Stimulated activated memory B cell treated with anti-CD40 and anti-IgM and Interleukin-4, amounts not matched to agents 10 μg/mL and 1 μg/mL and 100 μg/mL, for 72 hours (primary cell): ENCODE data around the gene ACAD11.
A peak's percentile ranks its signal among the peaks of the same experiment; 100 is the strongest.
"Not testable (repeated sequence)": the region's sequence is repeated elsewhere in the genome, so short reads cannot be mapped to it uniquely, and the experiment has no call there.

ENCODE experiments used
- ATAC-seq: fragments of 150-1000 bp; cut with Tn5 transposase; 2 replicates; pipeline ENCODE4 v1.10.0; 2021
- H3K27ac Mint-ChIP-seq: one replicate; pipeline ENCODE4 v1.8.0; 2022; ENCODE audit warnings: mild to moderate bottlenecking, mixed read lengths
- H3K27me3 Mint-ChIP-seq: one replicate; pipeline ENCODE4 v1.8.0; 2022; ENCODE audit warnings: mixed read lengths
- H3K36me3 Mint-ChIP-seq: one replicate; pipeline ENCODE4 v1.8.0; 2022; ENCODE audit warnings: mixed read lengths
- H3K4me1 Mint-ChIP-seq: one replicate; pipeline ENCODE4 v1.8.0; 2022; ENCODE audit warnings: mixed read lengths
- H3K4me3 Mint-ChIP-seq: one replicate; pipeline ENCODE4 v1.8.0; 2022; ENCODE audit warnings: mild to moderate bottlenecking, moderate library complexity, mixed read lengths
- H3K9me3 Mint-ChIP-seq: one replicate; pipeline ENCODE4 v1.8.0; 2022; ENCODE audit warnings: mixed read lengths

Gene ACAD11

DNA sequence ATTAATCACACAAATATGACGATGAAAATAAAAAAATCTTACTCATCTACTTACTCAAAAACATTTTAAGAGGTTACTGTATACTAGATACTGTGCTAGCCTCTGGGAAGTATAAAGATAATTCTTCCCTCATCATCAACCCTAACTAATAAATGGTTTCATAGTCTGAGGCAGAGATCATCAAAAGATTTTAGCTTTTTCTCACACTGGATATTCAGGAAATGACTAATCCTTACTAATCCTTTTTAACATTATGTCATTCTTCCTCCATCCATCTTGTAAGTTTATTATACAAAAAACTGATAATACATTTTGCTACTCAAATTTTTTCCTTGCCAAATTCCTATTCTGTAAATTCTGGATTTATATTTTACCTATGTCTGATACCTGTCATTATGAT lies 29.7 kb downstream of the ACAD11 start:
- H3K27me3 Mint-ChIP-seq: no peaks in the 10 kb centered on the region
- peaks cover 8% of the 10 kb centered on the region for H3K4me1 Mint-ChIP-seq
- no peak for ATAC-seq
- H3K4me3 Mint-ChIP-seq: no peak overlapping the region
- no peaks in the 10 kb centered on the region for H3K9me3 Mint-ChIP-seq
- no peak overlapping the region for H3K27ac Mint-ChIP-seq
- peaks cover 58% of the 10 kb centered on the region for H3K36me3 Mint-ChIP-seq

DNA sequence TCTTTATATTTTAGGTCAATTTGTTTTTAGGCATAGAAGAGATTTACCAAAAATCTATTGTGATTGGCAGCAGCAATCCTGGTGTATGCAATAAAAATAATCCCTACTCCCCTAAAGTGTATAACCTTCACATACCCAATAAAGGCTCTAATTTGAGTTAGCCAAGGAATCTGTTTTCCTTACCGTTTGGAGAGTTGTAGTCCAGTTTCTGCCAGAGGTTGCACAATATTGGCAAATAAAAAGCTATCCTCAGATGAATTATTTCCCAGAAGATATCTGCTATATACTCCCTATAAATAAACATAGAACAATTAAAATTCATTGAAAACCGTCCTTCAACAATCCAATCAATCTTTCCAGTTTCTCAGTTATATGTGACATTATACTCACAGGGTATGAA lies 31.5 kb downstream of the ACAD11 start:
- no peaks in the 10 kb centered on the region for H3K9me3 Mint-ChIP-seq
- H3K27ac Mint-ChIP-seq: no peak overlapping the region
- no peaks in the 10 kb centered on the region for H3K27me3 Mint-ChIP-seq

DNA sequence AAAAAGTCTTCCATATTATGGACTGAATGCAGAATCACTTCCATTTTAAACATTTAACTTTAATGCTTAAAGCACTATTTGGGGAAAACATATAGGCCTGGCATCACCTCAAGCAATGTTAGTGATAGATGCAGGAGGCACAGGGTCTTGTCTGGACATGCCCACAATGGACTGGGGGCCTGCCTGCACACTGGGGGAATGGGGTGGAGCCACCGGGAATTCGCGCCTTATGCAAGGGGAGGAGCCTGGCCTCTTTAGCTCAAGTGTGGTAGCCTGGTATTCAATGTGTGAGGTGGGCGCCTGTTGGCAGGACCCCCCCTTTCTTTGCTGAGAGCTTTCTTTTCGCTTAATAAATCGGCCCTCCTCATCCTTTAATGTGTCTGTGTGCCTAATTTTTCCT lies 32.7 kb downstream of the ACAD11 start:
- no peaks in the 10 kb centered on the region for H3K27me3 Mint-ChIP-seq
- H3K4me3 Mint-ChIP-seq: no peak overlapping the region
- H3K27ac Mint-ChIP-seq: no peak overlapping the region
- ATAC-seq: no peak
- peaks cover 46% of the 10 kb centered on the region for H3K36me3 Mint-ChIP-seq
- peaks cover 8% of the 10 kb centered on the region for H3K4me1 Mint-ChIP-seq
- no peaks in the 10 kb centered on the region for H3K9me3 Mint-ChIP-seq

More for the DNA sequence above, 31.5 kb downstream of the ACAD11 start:
- Mint-ChIP-seq H3K4me3 (no peak overlapping the region), H3K36me3 (peaks cover 51% of the 10 kb centered on the region), H3K4me1 (peaks cover 8% of the 10 kb centered on the region)
- ATAC-seq: no peak

DNA sequence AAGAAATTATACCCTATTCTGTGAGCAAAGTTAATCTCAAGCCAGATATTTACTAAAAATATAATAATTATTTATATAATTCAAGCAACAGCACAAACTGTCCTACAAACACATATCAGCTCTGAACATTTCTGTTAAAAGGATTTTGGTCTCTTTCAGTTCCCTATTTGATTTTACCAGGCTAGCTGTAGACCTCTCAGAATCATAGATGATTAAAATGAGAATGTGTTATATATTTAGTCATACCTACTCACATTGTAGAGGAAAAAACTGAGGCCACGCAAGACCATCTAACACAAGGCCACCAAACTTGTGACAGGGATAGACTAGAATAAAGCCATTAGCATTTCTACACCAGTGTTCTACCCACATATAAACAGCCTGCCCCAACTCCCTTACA lies 34.0 kb downstream of the ACAD11 start:
- ATAC-seq: peak; percentile 73
- no peak overlapping the region for H3K4me3 Mint-ChIP-seq

GRCh38 chr3:132624790-132625189 lies 34.8 kb downstream of the ACAD11 start:
- peaks cover 55% of the 10 kb centered on the region for H3K36me3 Mint-ChIP-seq

More for the DNA sequence above, 34.0 kb downstream of the ACAD11 start:
- Mint-ChIP-seq H3K27me3 (no peaks in the 10 kb centered on the region), H3K9me3 (no peaks in the 10 kb centered on the region), H3K27ac (peak overlapping the region; percentile 75), H3K36me3 (peaks cover 55% of the 10 kb centered on the region), H3K4me1 (peaks cover 8% of the 10 kb centered on the region)

GRCh38 chr3:132623646-132624045 lies 36.0 kb downstream of the ACAD11 start:
- Mint-ChIP-seq H3K27ac (no peak overlapping the region), H3K4me3 (no peak overlapping the region), H3K27me3 (no peaks in the 10 kb centered on the region), H3K9me3 (no peaks in the 10 kb centered on the region), H3K36me3 (peaks cover 50% of the 10 kb centered on the region), H3K4me1 (peaks cover 8% of the 10 kb centered on the region)
- no peak for ATAC-seq

More at GRCh38 chr3:132624790-132625189, 34.8 kb downstream of the ACAD11 start:
- peaks cover 8% of the 10 kb centered on the region for H3K4me1 Mint-ChIP-seq
- H3K27me3 Mint-ChIP-seq: no peaks in the 10 kb centered on the region
- no peak overlapping the region for H3K4me3 Mint-ChIP-seq
- no peak overlapping the region for H3K27ac Mint-ChIP-seq
- ATAC-seq: no peak
- no peaks in the 10 kb centered on the region for H3K9me3 Mint-ChIP-seq

GRCh38 chr3:132622761-132623160 lies 36.8 kb downstream of the ACAD11 start:
- H3K27me3 Mint-ChIP-seq: no peaks in the 10 kb centered on the region
- H3K9me3 Mint-ChIP-seq: no peaks in the 10 kb centered on the region
- peaks cover 8% of the 10 kb centered on the region for H3K4me1 Mint-ChIP-seq
- no peak for ATAC-seq
- no peak overlapping the region for H3K4me3 Mint-ChIP-seq
- H3K27ac Mint-ChIP-seq: no peak overlapping the region
- peaks cover 45% of the 10 kb centered on the region for H3K36me3 Mint-ChIP-seq

DNA sequence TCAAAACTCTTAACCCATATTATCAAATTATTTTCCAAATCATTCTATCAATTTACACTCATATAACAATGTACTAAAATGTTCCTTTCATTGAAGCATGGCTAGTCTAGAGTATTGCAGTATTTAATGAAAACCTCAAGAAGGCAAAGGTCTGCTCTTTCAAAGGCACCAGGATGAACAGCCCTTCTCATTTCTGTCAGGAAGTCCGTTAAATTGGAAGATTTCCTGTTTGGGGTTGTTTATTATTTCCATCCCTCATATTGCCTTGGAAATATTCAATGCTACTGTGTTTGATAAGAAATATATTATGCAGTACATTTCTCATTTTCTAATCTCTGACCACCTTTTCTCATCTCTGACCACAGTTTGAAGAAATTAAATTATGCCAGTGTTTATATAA lies 37.5 kb downstream of the ACAD11 start:
- no peak for ATAC-seq
- Mint-ChIP-seq H3K27me3 (no peaks in the 10 kb centered on the region), H3K9me3 (no peaks in the 10 kb centered on the region), H3K36me3 (peaks cover 45% of the 10 kb centered on the region), H3K4me3 (no peak overlapping the region), H3K4me1 (peaks cover 8% of the 10 kb centered on the region), H3K27ac (no peak overlapping the region)

GRCh38 chr3:132616780-132617179 lies 42.8 kb downstream of the ACAD11 start:
- Mint-ChIP-seq H3K27me3 (no peaks in the 10 kb centered on the region), H3K36me3 (peaks cover 53% of the 10 kb centered on the region), H3K4me3 (no peak overlapping the region), H3K9me3 (peaks cover 5% of the 10 kb centered on the region), H3K27ac (no peak overlapping the region), H3K4me1 (no peaks in the 10 kb centered on the region)
- ATAC-seq: no peak

GRCh38 chr3:132615881-132616280 lies 43.7 kb downstream of the ACAD11 start:
- peaks cover 56% of the 10 kb centered on the region for H3K36me3 Mint-ChIP-seq
- peaks cover 6% of the 10 kb centered on the region for H3K4me1 Mint-ChIP-seq
- no peak overlapping the region for H3K27ac Mint-ChIP-seq
- ATAC-seq: no peak
- peaks cover 5% of the 10 kb centered on the region for H3K9me3 Mint-ChIP-seq
- H3K27me3 Mint-ChIP-seq: no peaks in the 10 kb centered on the region
- no peak overlapping the region for H3K4me3 Mint-ChIP-seq

GRCh38 chr3:132615301-132615700 lies 44.3 kb downstream of the ACAD11 start:
- peaks cover 55% of the 10 kb centered on the region for H3K36me3 Mint-ChIP-seq
- ATAC-seq, H3K27me3 Mint-ChIP-seq, H3K4me1 Mint-ChIP-seq, H3K4me3 Mint-ChIP-seq, H3K27ac Mint-ChIP-seq, H3K9me3 Mint-ChIP-seq: not testable (repeated sequence)

- Mint-ChIP-seq H3K4me1 (peaks cover 12% of the 10 kb centered on the region), H3K36me3 (peaks cover 73% of the 10 kb centered on the region)
- H3K27ac Mint-ChIP-seq, H3K4me3 Mint-ChIP-seq, ATAC-seq, H3K27me3 Mint-ChIP-seq, H3K9me3 Mint-ChIP-seq: not testable (repeated sequence)
Measured at GRCh38 chr3:132606620-132607019, 53.0 kb downstream of the ACAD11 start.

DNA sequence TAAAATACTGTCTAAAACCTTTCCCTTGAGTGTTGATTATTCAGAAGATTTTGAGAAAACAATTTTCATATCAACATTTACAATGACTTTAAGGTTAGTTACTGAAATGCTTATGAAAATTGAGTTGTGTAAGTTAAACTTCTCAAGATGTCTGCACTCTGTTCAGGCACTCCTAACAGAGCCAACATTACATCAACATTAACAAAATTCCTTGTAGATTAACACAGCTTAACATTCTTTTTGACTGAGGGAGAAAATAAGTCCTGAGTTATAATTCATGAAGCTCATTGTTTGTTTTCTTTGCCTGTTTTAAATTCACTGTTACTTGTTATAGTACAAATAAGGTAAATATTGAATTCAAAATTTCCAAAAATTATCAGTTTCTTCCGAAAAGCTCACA lies 53.5 kb downstream of the ACAD11 start:
- Mint-ChIP-seq H3K4me1 (peaks cover 8% of the 10 kb centered on the region), H3K4me3 (no peak overlapping the region), H3K36me3 (peaks cover 68% of the 10 kb centered on the region), H3K9me3 (peaks cover 9% of the 10 kb centered on the region), H3K27me3 (no peaks in the 10 kb centered on the region), H3K27ac (no peak overlapping the region)
- ATAC-seq: no peak

- Mint-ChIP-seq H3K4me3 (no peak overlapping the region), H3K9me3 (peaks cover 9% of the 10 kb centered on the region), H3K27ac (no peak overlapping the region), H3K4me1 (peaks cover 6% of the 10 kb centered on the region), H3K36me3 (peaks cover 62% of the 10 kb centered on the region), H3K27me3 (no peaks in the 10 kb centered on the region)
- no peak for ATAC-seq
Measured at GRCh38 chr3:132605374-132605792, 54.2 kb downstream of the ACAD11 start.

DNA sequence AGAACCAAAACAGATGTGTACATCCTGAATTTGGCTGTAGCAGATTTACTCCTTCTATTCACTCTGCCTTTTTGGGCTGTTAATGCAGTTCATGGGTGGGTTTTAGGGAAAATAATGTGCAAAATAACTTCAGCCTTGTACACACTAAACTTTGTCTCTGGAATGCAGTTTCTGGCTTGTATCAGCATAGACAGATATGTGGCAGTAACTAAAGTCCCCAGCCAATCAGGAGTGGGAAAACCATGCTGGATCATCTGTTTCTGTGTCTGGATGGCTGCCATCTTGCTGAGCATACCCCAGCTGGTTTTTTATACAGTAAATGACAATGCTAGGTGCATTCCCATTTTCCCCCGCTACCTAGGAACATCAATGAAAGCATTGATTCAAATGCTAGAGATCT lies 59.0 kb downstream of the ACAD11 start:
- H3K4me1 Mint-ChIP-seq, H3K4me3 Mint-ChIP-seq, H3K27ac Mint-ChIP-seq, H3K27me3 Mint-ChIP-seq, ATAC-seq, H3K9me3 Mint-ChIP-seq: not testable (repeated sequence)
- peaks cover 41% of the 10 kb centered on the region for H3K36me3 Mint-ChIP-seq

DNA sequence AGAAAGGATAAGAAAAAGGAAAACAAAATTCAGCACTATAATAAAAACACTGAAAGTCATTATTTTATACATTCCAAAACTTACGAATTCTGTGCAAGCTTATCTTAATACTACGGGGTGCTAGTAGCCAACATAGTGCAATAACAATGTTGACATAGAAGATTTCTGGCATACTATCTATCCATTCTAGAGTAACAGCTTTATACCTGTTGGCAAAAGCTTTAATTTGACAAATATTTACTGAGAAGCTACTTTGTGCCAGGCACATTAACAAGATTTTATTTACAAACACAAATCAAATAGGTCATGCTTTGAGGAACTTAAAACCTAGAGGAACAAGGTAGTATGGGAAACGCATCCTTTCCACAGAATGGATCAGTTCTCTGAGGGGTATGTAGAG lies 61.4 kb downstream of the ACAD11 start:
- H3K4me3 Mint-ChIP-seq: no peak overlapping the region
- no peaks in the 10 kb centered on the region for H3K27me3 Mint-ChIP-seq
- no peak for ATAC-seq
- H3K9me3 Mint-ChIP-seq: peaks cover 2% of the 10 kb centered on the region
- no peak overlapping the region for H3K27ac Mint-ChIP-seq
- H3K4me1 Mint-ChIP-seq: no peaks in the 10 kb centered on the region
- peaks cover 55% of the 10 kb centered on the region for H3K36me3 Mint-ChIP-seq

DNA sequence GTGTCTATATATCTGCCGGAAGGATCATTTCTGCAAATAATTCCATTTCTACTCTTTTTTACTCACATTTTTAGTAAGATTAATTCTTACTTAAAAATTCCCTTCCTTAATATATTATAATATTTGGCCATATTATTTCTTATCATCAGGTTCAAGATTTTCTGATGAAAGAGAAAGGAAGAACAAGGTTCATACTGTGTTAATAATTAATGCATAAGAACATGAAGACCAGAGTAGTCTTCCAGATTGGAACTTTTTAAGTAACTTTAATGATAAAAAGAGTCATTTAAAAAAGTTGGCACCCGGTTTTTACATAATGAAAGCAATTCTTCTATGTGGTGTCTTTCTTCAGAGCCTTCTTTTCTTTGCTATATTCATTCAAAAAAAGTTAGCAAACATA lies 61.9 kb downstream of the ACAD11 start:
- no peaks in the 10 kb centered on the region for H3K27me3 Mint-ChIP-seq
- H3K27ac Mint-ChIP-seq: no peak overlapping the region
- H3K4me1 Mint-ChIP-seq: no peaks in the 10 kb centered on the region
- H3K9me3 Mint-ChIP-seq: peaks cover 2% of the 10 kb centered on the region
- no peak overlapping the region for H3K4me3 Mint-ChIP-seq
- no peak for ATAC-seq
- peaks cover 51% of the 10 kb centered on the region for H3K36me3 Mint-ChIP-seq
